Lower leg skin (tissue), 4 donors: ENCODE results near the gene BEX3. TPM values are rescaled to one million over a fixed set of nuclear protein-coding genes. Genes with fewer than 3 reads are reported as not detected.

Source experiments
- DNase-seq, 2 donors: peaks; one replicate each; pipeline ENCODE4 v3.0.0-alpha.2; 2019; ENCODE audit warnings: low spot score in 2 of 2
- H3K4me3 ChIP-seq: fragments of 200-600 bp; sonication (generic); 2 replicates; pipeline ENCODE4 v1.5.1; 2017; ENCODE audit warnings: mild to moderate bottlenecking, low read depth; ENCODE audit not compliant: poor library complexity, severe bottlenecking
- POLR2A ChIP-seq, 2 donors: fragments of 450-650 bp; IDR thresholded peaks; one replicate each; pipeline ENCODE4 v1.6.1; 2016 to 2017; ENCODE audit warnings: antibody characterized with exemption in 2 of 2, mild to moderate bottlenecking in 1 of 2, moderate library complexity in 1 of 2
- WGBS, 2 donors: methylation state at CpG; one replicate each; pipeline ENCODE4 v1.1.5; 2018; 5-methylcytosine and 5-hydroxymethylcytosine counted together
- intact Hi-C: fragments of 100-400 bp; cut with DNase I; formaldehyde crosslinking; loops from one replicate; pipeline ENCODE4 v1.15.0; 2023; ENCODE audit warnings: low total_unique reads
- total RNA-seq, 4 donors: library from RNA; depleted of rRNA; stranded (reverse); fragments of >200 nt; gene quantifications; one replicate each; pipeline ENCODE4 v1.1.0, GENCODE V29; 2016
- TF ChIP-seq, protein P1 (sequence below), 3 donors: fragments of 450-650 bp; IDR thresholded peaks; one replicate each; pipeline ENCODE4 v1.5.1; 2016; ENCODE audit warnings: antibody characterized with exemption in 3 of 3, mild to moderate bottlenecking in 3 of 3, moderate library complexity in 2 of 3

BEX3 gene
- total RNA-seq, 4 donors from 2014 or later: 41.4 to 66.6 (median 57.3) TPM

DNA sequence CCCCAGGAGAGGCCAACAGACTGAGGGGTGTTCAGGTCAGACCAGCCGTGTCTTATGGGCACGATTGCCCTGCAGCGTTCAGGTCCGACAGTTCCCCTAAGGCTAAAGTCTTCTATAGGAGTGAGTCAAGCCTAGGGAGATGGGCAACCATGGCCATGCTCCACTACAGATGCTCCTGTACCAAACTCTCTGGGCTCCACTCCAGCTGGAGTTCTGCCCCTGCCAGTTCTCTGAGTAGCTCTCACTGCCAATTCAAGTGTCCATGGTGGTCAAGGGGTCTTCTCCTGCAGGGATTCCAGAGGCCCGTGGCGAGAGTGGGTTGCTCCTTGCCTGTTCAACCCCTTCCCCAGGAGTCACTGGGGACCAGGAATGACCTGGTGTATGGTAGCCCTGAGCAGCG lies 38.2 kb downstream of the BEX3 start:
- H3K4me3 ChIP-seq: no peak overlapping the region
- 90 to 94% methylated on average over 2 to 7 of the region's 7 CpGs for WGBS, 2 donors
- DNase-seq: no peak
- intact Hi-C loops: no loop called here
- TF ChIP-seq, protein P1, sequence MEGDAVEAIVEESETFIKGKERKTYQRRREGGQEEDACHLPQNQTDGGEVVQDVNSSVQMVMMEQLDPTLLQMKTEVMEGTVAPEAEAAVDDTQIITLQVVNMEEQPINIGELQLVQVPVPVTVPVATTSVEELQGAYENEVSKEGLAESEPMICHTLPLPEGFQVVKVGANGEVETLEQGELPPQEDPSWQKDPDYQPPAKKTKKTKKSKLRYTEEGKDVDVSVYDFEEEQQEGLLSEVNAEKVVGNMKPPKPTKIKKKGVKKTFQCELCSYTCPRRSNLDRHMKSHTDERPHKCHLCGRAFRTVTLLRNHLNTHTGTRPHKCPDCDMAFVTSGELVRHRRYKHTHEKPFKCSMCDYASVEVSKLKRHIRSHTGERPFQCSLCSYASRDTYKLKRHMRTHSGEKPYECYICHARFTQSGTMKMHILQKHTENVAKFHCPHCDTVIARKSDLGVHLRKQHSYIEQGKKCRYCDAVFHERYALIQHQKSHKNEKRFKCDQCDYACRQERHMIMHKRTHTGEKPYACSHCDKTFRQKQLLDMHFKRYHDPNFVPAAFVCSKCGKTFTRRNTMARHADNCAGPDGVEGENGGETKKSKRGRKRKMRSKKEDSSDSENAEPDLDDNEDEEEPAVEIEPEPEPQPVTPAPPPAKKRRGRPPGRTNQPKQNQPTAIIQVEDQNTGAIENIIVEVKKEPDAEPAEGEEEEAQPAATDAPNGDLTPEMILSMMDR (IDR thresholded peaks at IDR 0.05): no peak
- no peak for TF ChIP-seq POLR2A (IDR thresholded peaks at IDR 0.05)

DNA sequence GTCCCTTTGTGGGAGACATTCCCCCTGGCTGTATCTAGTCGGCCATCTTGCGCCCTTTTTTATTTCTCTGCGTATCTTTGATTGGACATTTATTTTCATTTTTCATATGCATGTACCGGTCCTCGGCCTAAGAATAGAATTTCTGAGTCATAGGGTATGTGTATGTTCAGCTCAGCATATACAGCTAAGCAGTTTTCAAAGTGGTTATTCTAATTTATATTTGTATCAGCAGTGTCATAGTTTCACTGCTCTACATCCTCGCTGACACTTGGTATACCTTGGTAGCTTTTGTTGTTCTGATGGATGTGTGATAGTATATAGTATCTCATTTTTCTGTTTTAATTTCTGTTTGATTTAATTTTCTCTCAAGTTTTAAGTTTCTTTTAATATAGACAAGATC lies 38.7 kb downstream of the BEX3 start:
- no peak for TF ChIP-seq POLR2A (IDR thresholded peaks at IDR 0.05)
- TF ChIP-seq, protein P1 (IDR thresholded peaks at IDR 0.05): no peak
- intact Hi-C loops: no loop called here
- H3K4me3 ChIP-seq: no peak overlapping the region
- no peak for DNase-seq
- WGBS, 2 donors: 82 to 87% methylated on average over 6 of the region's 6 CpGs

DNA sequence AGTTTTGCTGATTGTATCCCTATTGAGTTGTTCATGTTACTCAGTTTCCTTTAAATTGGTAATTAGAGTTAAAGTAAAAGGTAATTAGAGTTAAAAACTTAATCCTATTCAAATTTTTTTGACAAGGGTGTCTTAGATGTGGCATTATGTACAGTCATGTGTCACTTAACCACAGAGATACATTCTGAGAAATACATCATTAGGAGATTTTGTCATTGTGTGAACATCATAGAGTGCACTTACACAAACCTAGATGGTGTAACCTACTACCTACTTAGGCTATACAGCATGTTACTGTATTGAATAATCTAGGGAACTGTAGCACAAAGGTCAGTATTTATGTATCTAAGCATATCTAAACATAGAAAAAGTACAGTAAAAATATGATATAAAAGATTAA lies 39.2 kb downstream of the BEX3 start:
- DNase-seq: no peak
- no peak overlapping the region for H3K4me3 ChIP-seq
- intact Hi-C loops: no loop called here
- TF ChIP-seq, protein P1 (IDR thresholded peaks at IDR 0.05): no peak
- no peak for TF ChIP-seq POLR2A (IDR thresholded peaks at IDR 0.05)

DNA sequence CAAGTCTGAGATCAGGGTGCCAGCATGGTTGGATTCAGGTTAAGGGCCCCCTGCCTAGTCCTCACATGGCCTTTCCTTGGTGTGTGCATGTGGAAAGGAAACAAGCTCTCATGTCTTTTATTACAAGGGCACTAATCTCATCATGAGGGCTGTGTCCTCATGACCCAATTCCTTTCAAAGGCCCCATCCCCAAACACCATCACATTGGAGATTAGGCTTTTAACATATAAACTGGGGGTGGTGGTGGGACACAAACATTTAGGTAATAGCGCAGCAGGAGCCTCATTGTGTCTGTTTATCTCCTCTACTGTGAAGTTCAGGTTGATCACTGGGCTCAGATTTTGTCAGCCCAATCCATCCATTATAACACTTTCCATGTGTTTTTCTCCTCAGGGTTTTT lies 41.0 kb downstream of the BEX3 start:
- intact Hi-C loops: no loop called here
- DNase-seq: no peak
- H3K4me3 ChIP-seq: no peak overlapping the region
- 62 to 80% methylated on average over 1 of the region's 1 CpG for WGBS, 2 donors
- no peak for TF ChIP-seq POLR2A (IDR thresholded peaks at IDR 0.05)
- TF ChIP-seq, protein P1 (IDR thresholded peaks at IDR 0.05): no peak

DNA sequence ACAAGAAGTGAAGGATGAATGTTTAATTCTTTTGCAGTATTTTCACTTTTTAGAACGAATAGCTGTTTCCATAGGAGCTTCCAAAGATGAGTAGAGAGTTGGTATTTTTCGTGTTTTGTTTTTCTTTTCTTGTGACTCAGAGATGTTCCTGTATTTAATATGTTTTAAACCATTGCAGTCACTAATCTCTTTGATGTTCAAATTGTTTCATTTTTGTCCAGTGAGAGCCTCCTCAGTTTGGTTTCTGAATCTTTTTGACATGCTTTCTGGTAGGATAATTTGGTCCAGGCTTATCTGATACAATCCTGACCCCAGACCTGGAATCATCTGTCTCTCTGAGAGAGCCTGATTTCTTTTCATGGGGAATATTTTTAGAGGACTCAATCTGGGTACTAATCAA lies 41.6 kb downstream of the BEX3 start:
- no peak for DNase-seq
- intact Hi-C loops: no loop called here
- TF ChIP-seq, protein P1 (IDR thresholded peaks at IDR 0.05): no peak
- TF ChIP-seq POLR2A (IDR thresholded peaks at IDR 0.05): no peak
- 47 to 71% methylated on average over 2 of the region's 2 CpGs for WGBS, 2 donors
- no peak overlapping the region for H3K4me3 ChIP-seq

DNA sequence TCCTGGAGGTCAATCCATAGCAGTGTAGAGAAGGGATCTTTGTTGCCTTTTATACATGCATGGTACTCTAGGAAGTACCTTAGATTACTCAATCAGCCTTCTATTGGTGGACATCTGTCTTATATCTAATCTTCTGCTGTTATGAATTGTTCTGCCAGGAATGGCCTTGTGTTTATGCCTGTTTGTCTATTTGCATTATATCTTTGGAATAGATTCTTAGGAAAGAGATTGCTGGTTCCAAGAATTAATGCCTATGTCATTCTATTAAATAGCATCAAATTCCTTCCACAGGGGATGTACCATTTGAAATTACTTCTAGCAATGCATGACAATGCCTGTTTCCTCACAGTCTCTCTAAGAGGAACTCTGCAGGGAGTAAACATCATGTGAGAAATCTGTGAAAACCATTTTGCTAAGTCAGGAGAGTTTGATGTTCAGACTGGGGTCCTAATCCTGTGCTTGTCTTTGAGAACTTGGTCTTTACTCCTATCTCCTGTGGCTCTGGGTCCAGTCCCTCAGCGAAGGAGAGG lies 42.5 kb downstream of the BEX3 start:
- intact Hi-C loops: no loop called here
- DNase-seq: no peak
- TF ChIP-seq POLR2A (IDR thresholded peaks at IDR 0.05): no peak
- TF ChIP-seq, protein P1 (IDR thresholded peaks at IDR 0.05): no peak
- 54 to 82% methylated on average over 1 of the region's 1 CpG for WGBS, 2 donors
- H3K4me3 ChIP-seq: no peak overlapping the region
